SU-DHL-6 (cell line): ENCODE data around the gene EBI3.

Experiments
- H2AFZ ChIP-seq: fragments of 200-600 bp; sonication (generic); 2 replicates; pipeline ENCODE4 v1.6.1; 2014; ENCODE audit warnings: low read depth, mild to moderate bottlenecking, moderate library complexity, mixed read lengths, antibody characterized with exemption, low read length; ENCODE audit not compliant: severe bottlenecking
- H3F3A ChIP-seq: fragments of 200-600 bp; shearing (Covaris generic); 2 replicates; pipeline ENCODE4 v1.6.0; 2016; ENCODE audit warnings: antibody characterized with exemption, mild to moderate bottlenecking; ENCODE audit not compliant: insufficient read depth
- H3K27ac ChIP-seq: fragments of 200-600 bp; sonication (generic); 2 replicates; pipeline ENCODE4 v1.5.1; 2016; ENCODE audit warnings: low read depth, mild to moderate bottlenecking, low read length, moderate library complexity, mixed read lengths
- H3K27me3 ChIP-seq: fragments of 200-600 bp; sonication (generic), shearing (Covaris generic); 2 replicates; pipeline ENCODE4 v1.6.0; 2014; ENCODE audit warnings: mild to moderate bottlenecking, low read length
- H3K36me3 ChIP-seq: fragments of 200-600 bp; sonication (generic); 2 replicates; pipeline ENCODE4 v1.6.1; 2014; ENCODE audit warnings: mild to moderate bottlenecking, low read length, mixed read lengths
- H3K4me2 ChIP-seq: fragments of 300-600, 200-600 bp; shearing (Covaris generic), sonication (generic); 2 replicates; pipeline ENCODE4 v1.6.0; 2014; ENCODE audit warnings: low read length, low read depth, mild to moderate bottlenecking; ENCODE audit not compliant: poor library complexity, severe bottlenecking
- H3K4me3 ChIP-seq: fragments of 200-600 bp; sonication (generic); 2 replicates; pipeline ENCODE4 v1.5.1; 2014; ENCODE audit warnings: antibody characterized with exemption, low read length, mild to moderate bottlenecking, mixed read lengths; ENCODE audit not compliant: insufficient read depth, poor library complexity, severe bottlenecking
- H3K79me2 ChIP-seq: fragments of 200-600 bp; sonication (generic); 2 replicates; pipeline ENCODE4 v1.6.1; 2014; ENCODE audit warnings: mild to moderate bottlenecking, low read length, moderate library complexity; ENCODE audit not compliant: insufficient read depth
- H3K9ac ChIP-seq: fragments of 200-600 bp; sonication (generic); 2 replicates; pipeline ENCODE4 v1.7.0; 2014; ENCODE audit warnings: mild to moderate bottlenecking, low read length
- H3K9me2 ChIP-seq: fragments of 200-600 bp; sonication (generic); replicated peaks from 2 replicates; pipeline ENCODE4 v1.6.1; 2014; ENCODE audit warnings: low read length; ENCODE audit not compliant: insufficient read depth
- H3K9me3 ChIP-seq: fragments of 200-600 bp; sonication (generic); 2 replicates; pipeline ENCODE4 v1.6.1; 2014; ENCODE audit warnings: low read length, mixed read lengths; ENCODE audit not compliant: insufficient read depth
- H4K20me1 ChIP-seq: fragments of 200-600 bp; sonication (generic); 2 replicates; pipeline ENCODE4 v1.6.1; 2014; ENCODE audit warnings: low read depth, mild to moderate bottlenecking, antibody characterized with exemption, low read length, moderate library complexity, mixed read lengths
- CTCF ChIP-seq: fragments of 200-600 bp; sonication (generic); IDR thresholded peaks from one replicate; pipeline ENCODE4 v1.5.1; 2017; ENCODE audit warnings: antibody characterized with exemption, mild to moderate bottlenecking, low read length, moderate library complexity; ENCODE audit not compliant: insufficient read depth, poor library complexity, severe bottlenecking
- EZH2phosphoT487 ChIP-seq: fragments of 200-600 bp; sonication (generic), shearing (Covaris generic); conservative IDR thresholded peaks from 2 replicates; pipeline ENCODE4 v1.6.1; 2018; ENCODE audit warnings: mild to moderate bottlenecking, antibody characterized with exemption, low read length, moderate library complexity, mixed read lengths

Gene EBI3

GRCh38 chr19:4200940-4201542, 28.3 kb upstream of the EBI3 start:
- no peak overlapping the region for H3K4me3 ChIP-seq
- H3K4me2 ChIP-seq, result no peak overlapping the region
- H4K20me1 ChIP-seq, result 0 out of 2 replicates have a peak, but pooled peaks cover 3% of the 10 kb centered on the region
- no peaks in the 10 kb centered on the region for H3K9me2 ChIP-seq
- no peaks in the 10 kb centered on the region for H3K36me3 ChIP-seq
- TF ChIP-seq CTCF (no peak), EZH2phosphoT487 (no peak)
- no peaks in the 10 kb centered on the region for H3K27me3 ChIP-seq
- no peak overlapping the region for H2AFZ ChIP-seq
- H3K9ac ChIP-seq, result no peak overlapping the region
- no peak overlapping the region for H3K27ac ChIP-seq
- no peaks in the 10 kb centered on the region for H3F3A ChIP-seq
- H3K79me2 ChIP-seq, result no peaks in the 10 kb centered on the region
- peaks cover 5% of the 10 kb centered on the region; the same call in 1 of the 2 replicates for H3K9me3 ChIP-seq

GRCh38 chr19:4201798-4202197, 27.5 kb upstream of the EBI3 start:
- Histone ChIP-seq H3K27ac (no peak overlapping the region), H3K9me3 (peaks cover 5% of the 10 kb centered on the region; the same call in 1 of the 2 replicates), H3K79me2 (no peaks in the 10 kb centered on the region), H4K20me1 (0 out of 2 replicates have a peak, but pooled peaks cover 3% of the 10 kb centered on the region), H3K27me3 (no peaks in the 10 kb centered on the region), H3K9me2 (no peaks in the 10 kb centered on the region), H3K4me3 (no peak overlapping the region), H3K36me3 (no peaks in the 10 kb centered on the region), H3F3A (no peaks in the 10 kb centered on the region), H3K4me2 (no peak overlapping the region), H2AFZ (no peak overlapping the region), H3K9ac (no peak overlapping the region)
- TF ChIP-seq EZH2phosphoT487, result no peak
- TF ChIP-seq CTCF, result no peak

DNA sequence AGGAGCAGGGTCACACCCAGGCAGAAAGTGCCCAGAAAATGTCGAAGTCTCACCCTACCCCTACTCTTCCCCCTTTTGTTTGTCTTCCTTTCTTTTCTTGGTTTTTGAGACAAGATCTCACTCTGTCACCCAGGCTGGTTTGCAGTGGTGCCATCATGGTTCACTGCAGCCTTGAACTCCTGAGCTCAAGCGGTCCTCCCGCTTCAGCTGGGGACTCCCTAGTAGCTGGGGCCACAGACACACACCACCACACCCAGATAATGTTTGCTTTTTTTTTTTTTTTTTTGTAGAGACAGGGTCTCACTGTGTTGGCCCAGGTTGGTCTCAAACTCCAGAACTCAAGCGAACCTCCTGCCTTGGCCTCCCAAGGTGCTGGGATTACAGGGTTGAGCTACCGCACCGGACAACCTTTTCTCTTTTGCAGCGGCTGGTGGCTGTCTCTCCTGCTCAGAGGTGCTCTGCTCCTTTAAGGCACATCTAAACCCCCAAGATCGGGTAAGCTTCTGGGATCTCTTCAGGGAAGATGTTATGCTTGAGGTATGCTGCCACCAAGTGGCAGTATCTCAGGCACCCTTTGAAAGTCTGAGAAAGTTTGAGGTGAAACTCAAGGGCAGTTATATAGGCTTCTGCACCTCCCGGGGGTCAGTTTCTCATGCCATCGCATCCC, 22.4 kb upstream of the EBI3 start:
- Histone ChIP-seq H3F3A (no peaks in the 10 kb centered on the region), H3K27me3 (no peaks in the 10 kb centered on the region), H3K4me2 (no peak overlapping the region), H3K79me2 (no peaks in the 10 kb centered on the region), H4K20me1 (no peaks in the 10 kb centered on the region), H2AFZ (no peak overlapping the region), H3K4me3 (no peak overlapping the region), H3K9me3 (no peaks in the 10 kb centered on the region), H3K36me3 (no peaks in the 10 kb centered on the region), H3K9ac (no peak overlapping the region), H3K9me2 (no peaks in the 10 kb centered on the region), H3K27ac (no peak overlapping the region)
- peak; percentile 22 for TF ChIP-seq CTCF
- no peak for TF ChIP-seq EZH2phosphoT487
